ENCODE data around the gene HSPG2. TPM values are rescaled to one million over a fixed set of nuclear protein-coding genes. Genes with fewer than 3 reads are reported as not detected.

The HSPG2 gene
- total and polyA plus RNA-seq, 2 donors (not counting 1 experiment from before 2014, with no cell fraction given), result 2.0 to 4.5 TPM

DNA sequence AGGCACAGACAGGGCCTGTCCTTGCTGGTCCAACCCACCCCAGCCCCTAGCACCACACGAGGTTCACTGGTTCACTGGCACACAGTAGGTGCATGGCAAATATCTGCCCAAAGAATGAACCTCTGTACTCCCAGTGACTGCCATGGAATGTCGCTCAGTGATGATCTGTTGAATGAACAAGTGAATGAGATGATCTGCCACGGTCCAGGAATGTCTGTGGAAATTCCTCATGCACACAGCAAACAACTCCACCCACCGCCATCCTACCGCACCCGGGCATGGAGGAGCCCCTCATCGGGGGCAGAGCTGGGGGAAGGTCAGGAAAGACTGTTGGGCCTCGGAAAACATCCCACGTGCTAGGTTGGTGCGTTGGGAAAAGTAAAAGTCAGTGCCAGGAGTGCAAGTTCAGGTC lies 1.7 kb downstream of the HSPG2 start:
- no peaks in the 10 kb centered on the region for H4K20me1 ChIP-seq (ENCODE audit: control insufficient read depth, insufficient read depth, low read length, poor library complexity, severe bottlenecking)
- H3K27ac Mint-ChIP-seq, result no peak overlapping the region
- peaks cover 0 to 25% (median 6%) of the 10 kb centered on the region in 4 experiments for H3K27me3 ChIP-seq (replicated peaks in 1 of 4; ENCODE audit: control extremely low read depth in 1 of 4, control insufficient read depth in 3 of 4, insufficient read depth in 4 of 4, low read length in 3 of 4)
- no peaks in the 10 kb centered on the region for H3K79me2 ChIP-seq (ENCODE audit: control insufficient read depth, insufficient read depth, low read length)
- peaks cover 9 to 12% of the 10 kb centered on the region in 2 donors for H3K4me1 ChIP-seq (ENCODE audit: control insufficient read depth in 2 of 2, insufficient read depth in 2 of 2, low read length in 2 of 2)
- H3K4me2 ChIP-seq (replicated peaks; ENCODE audit: low read depth, low read length, poor library complexity, severe bottlenecking), result no peak overlapping the region
- intact Hi-C loops (cut with micrococcal nuclease), result loop anchor here (5.0 kb wide), 1 partner anchor 153 kb away; the partner anchor contains the start of gene USP48
- H3K36me3 ChIP-seq (replicated peaks in 1 of 2; ENCODE audit: control extremely low read depth in 1 of 2, control insufficient read depth in 1 of 2, extremely low read depth in 1 of 2, insufficient read depth in 2 of 2, low read length in 1 of 2), result no peaks in the 10 kb centered on the region
- no peak overlapping the region for H3K4me3 ChIP-seq (ENCODE audit: control extremely low read depth in 1 of 5, extremely low read depth in 1 of 5, insufficient read depth in 1 of 5, low read depth in 2 of 5, low read length in 4 of 5)
- H3K9me3 ChIP-seq (ENCODE audit: control extremely low read depth in 1 of 3, control insufficient read depth in 2 of 3, insufficient read depth in 1 of 3, low read length in 2 of 3), result peaks cover 0 to 4% (median 0%) of the 10 kb centered on the region in 3 donors
- POLR2A ChIA-PET, result no interaction called here
- TF ChIP-seq EZH2 (IDR thresholded peaks at IDR 0.05; ENCODE audit: borderline replicate concordance, insufficient read depth, low read depth, low read length, poor library complexity, severe bottlenecking), result no peak
- TF ChIP-seq, protein P1, sequence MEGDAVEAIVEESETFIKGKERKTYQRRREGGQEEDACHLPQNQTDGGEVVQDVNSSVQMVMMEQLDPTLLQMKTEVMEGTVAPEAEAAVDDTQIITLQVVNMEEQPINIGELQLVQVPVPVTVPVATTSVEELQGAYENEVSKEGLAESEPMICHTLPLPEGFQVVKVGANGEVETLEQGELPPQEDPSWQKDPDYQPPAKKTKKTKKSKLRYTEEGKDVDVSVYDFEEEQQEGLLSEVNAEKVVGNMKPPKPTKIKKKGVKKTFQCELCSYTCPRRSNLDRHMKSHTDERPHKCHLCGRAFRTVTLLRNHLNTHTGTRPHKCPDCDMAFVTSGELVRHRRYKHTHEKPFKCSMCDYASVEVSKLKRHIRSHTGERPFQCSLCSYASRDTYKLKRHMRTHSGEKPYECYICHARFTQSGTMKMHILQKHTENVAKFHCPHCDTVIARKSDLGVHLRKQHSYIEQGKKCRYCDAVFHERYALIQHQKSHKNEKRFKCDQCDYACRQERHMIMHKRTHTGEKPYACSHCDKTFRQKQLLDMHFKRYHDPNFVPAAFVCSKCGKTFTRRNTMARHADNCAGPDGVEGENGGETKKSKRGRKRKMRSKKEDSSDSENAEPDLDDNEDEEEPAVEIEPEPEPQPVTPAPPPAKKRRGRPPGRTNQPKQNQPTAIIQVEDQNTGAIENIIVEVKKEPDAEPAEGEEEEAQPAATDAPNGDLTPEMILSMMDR (IDR thresholded peaks at IDR 0.05), result no peak
- H2AFZ ChIP-seq (ENCODE audit: insufficient read depth, low read depth, low read length, poor library complexity, severe bottlenecking), result no peak overlapping the region
- no peak overlapping the region for H3K9ac ChIP-seq (ENCODE audit: low read length)
- peak overlapping the region; percentile 67 for H3K4me3 Mint-ChIP-seq
- H3K27ac ChIP-seq (ENCODE audit: low read length in 2 of 2), result no peak overlapping the region
- peaks cover 15% of the 10 kb centered on the region for H3K4me1 Mint-ChIP-seq
- H3K27me3 Mint-ChIP-seq, result peaks cover 25% of the 10 kb centered on the region
- CTCF ChIA-PET, result no interaction called here
- H3K9me3 Mint-ChIP-seq (ENCODE audit: insufficient read depth), result no peaks in the 10 kb centered on the region
- no peak for DNase-seq
- ATAC-seq (ENCODE audit: low read depth), result no peak
- 85% methylated on average over 4 of the region's 10 CpGs for WGBS (ENCODE audit: insufficient coverage)

DNA sequence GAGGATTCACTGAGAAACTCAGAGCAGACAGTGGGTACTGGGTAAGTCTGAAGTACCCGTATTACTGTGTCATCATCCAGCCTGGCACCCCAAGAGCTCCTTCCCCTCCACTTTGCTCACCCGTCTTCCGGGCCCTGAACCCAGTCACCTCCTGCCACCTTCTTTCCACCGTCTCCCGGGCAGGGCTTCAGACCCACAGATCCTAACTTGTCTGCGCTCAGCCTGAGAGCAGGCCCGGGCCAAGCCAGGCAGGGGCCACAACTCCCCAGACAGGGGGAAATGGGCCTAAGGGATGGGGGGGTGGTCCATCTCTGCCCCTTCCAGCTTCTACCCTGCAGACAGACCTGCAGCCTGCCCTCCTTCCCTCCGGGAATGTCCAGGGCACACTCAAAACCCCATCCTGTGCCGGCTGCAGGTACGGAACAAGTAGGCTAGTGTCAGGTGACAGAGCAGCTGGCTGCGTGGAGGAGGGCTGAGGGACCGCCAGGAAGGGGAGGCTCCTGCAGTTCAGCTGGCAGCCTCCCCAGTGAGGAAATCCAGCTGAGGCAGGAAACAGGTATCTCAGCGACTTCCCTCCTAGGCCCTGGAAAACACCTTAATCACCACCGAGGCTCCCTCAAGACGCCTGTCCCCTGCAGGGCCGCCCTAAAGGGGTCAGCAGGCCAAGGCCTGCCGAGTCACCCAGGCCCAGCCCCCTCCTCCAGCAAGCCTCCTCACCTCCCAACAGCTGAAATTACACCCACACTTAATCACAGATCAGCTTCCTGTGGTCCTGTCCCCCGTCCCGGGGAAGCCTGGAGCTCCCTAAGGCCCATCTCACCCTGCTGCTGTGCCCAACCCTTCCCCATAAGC lies 3.5 kb downstream of the HSPG2 start:
- no peak overlapping the region for H3K4me2 ChIP-seq (replicated peaks; ENCODE audit: low read depth, low read length, poor library complexity, severe bottlenecking)
- Mint-ChIP-seq H3K4me1 (peaks cover 15% of the 10 kb centered on the region), H3K27me3 (peaks cover 29% of the 10 kb centered on the region), H3K4me3 (no peak overlapping the region), H3K27ac (no peak overlapping the region), H3K9me3 (ENCODE audit: insufficient read depth) (no peaks in the 10 kb centered on the region)
- no peaks in the 10 kb centered on the region for H3K79me2 ChIP-seq (ENCODE audit: control insufficient read depth, insufficient read depth, low read length)
- TF ChIP-seq EZH2 (IDR thresholded peaks at IDR 0.05; ENCODE audit: borderline replicate concordance, insufficient read depth, low read depth, low read length, poor library complexity, severe bottlenecking), result no peak
- TF ChIP-seq, protein P1 (IDR thresholded peaks at IDR 0.05), result no peak
- no peak overlapping the region for H3K27ac ChIP-seq (ENCODE audit: low read length in 2 of 2)
- H3K9me3 ChIP-seq (ENCODE audit: control extremely low read depth in 1 of 3, control insufficient read depth in 2 of 3, insufficient read depth in 1 of 3, low read length in 2 of 3), result peaks cover 0 to 4% (median 0%) of the 10 kb centered on the region in 3 donors
- intact Hi-C loops (cut with micrococcal nuclease), result no loop called here
- no peak overlapping the region for H3K9ac ChIP-seq (ENCODE audit: low read length)
- peaks cover 0 to 28% (median 6%) of the 10 kb centered on the region in 4 experiments for H3K27me3 ChIP-seq (replicated peaks in 1 of 4; ENCODE audit: control extremely low read depth in 1 of 4, control insufficient read depth in 3 of 4, insufficient read depth in 4 of 4, low read length in 3 of 4)
- 42% methylated on average over 12 of the region's 19 CpGs for WGBS (ENCODE audit: insufficient coverage)
- CTCF ChIA-PET, result no interaction called here
- H4K20me1 ChIP-seq (ENCODE audit: control insufficient read depth, insufficient read depth, low read length, poor library complexity, severe bottlenecking), result no peaks in the 10 kb centered on the region
- POLR2A ChIA-PET, result no interaction called here
- DNase-seq, result no peak
- H3K4me1 ChIP-seq (ENCODE audit: control insufficient read depth in 2 of 2, insufficient read depth in 2 of 2, low read length in 2 of 2), result peaks cover 9 to 12% of the 10 kb centered on the region in 2 donors
- H3K4me3 ChIP-seq (ENCODE audit: control extremely low read depth in 1 of 5, extremely low read depth in 1 of 5, insufficient read depth in 1 of 5, low read depth in 2 of 5, low read length in 4 of 5), result no peak overlapping the region
- H3K36me3 ChIP-seq (replicated peaks in 1 of 2; ENCODE audit: control extremely low read depth in 1 of 2, control insufficient read depth in 1 of 2, extremely low read depth in 1 of 2, insufficient read depth in 2 of 2, low read length in 1 of 2), result no peaks in the 10 kb centered on the region
- ATAC-seq (ENCODE audit: low read depth), result no peak
- no peak overlapping the region for H2AFZ ChIP-seq (ENCODE audit: insufficient read depth, low read depth, low read length, poor library complexity, severe bottlenecking)

Data from B cell (primary cell).